ENCODE data around the gene CPEB2.

GRCh38 chr4:15027921-15028435, 25.7 kb downstream of the CPEB2 start:
- no peak for TF ChIP-seq POLR2AphosphoS5 (IDR thresholded peaks at IDR 0.05; ENCODE audit: low read depth, low read length)
- no peak for TF ChIP-seq TAF1 (IDR thresholded peaks at IDR 0.05; ENCODE audit: borderline replicate concordance, insufficient read depth, low read length)
- TF ChIP-seq FOXP2 (optimal IDR thresholded peaks at IDR 0.05; ENCODE audit: borderline replicate concordance, extremely low read depth, extremely low read length, insufficient read depth) = no peak

Measured in PFSK-1 (cell line).